ENCODE measurements around the gene LPCAT2. TPM values are rescaled to one million over a fixed set of nuclear protein-coding genes. Genes with fewer than 3 reads are reported as not detected.

LPCAT2 gene
- total RNA-seq (2022) (20.7 and 25.2 TPM in 2 replicates), Bru-seq, nascent RNA (percentile 67 among the genes with signal in this experiment), BruChase-seq, experiment 1, labeled RNA remaining after a 2-hour chase (percentile 66 among the genes with signal in this experiment), BruChase-seq, experiment 2, labeled RNA remaining after a 6-hour chase (percentile 71 among the genes with signal in this experiment)
- long read RNA-seq, full-length matches to known transcripts, result 13 of 25 reads
- long read RNA-seq, partial matches to known transcripts, result 3 of 25 reads
- long read RNA-seq, other reads (novel, unspliced or antisense), result 9 of 25 reads

GRCh38 chr16:55508941-55509931, at the start of gene LPCAT2:
TSS of gene LPCAT2 (plus strand) at chr16:55509072. CDS start at chr16:55509182, 110 bp downstream.
- peaks cover 15% of the 10 kb centered on the region for H3K4me1 Mint-ChIP-seq (ENCODE audit: low read depth, unreplicated experiment)
- Histone ChIP-seq H3K9me3 (peaks cover 7% of the 10 kb centered on the region), H3K4me3 (ENCODE audit: low read depth, low read length) (peak within 1 kb of the TSS; percentile 96), H3K4me1 (peaks cover 9% of the 10 kb centered on the region; the same call in 1 of the 2 replicates), H3K36me3 (ENCODE audit: control insufficient read depth, insufficient read depth, low read length) (no peaks in the 10 kb centered on the region), H3K27me3 (replicated peaks; ENCODE audit: control insufficient read depth, insufficient read depth, low read length) (no peaks in the 10 kb centered on the region)
- no peaks in the 10 kb centered on the region for H3K27me3 Mint-ChIP-seq (ENCODE audit: insufficient read depth, unreplicated experiment)
- POLR2A ChIA-PET, result interaction anchor here (0.8 kb wide), 1 partner anchor 14 kb away, joined by 3 read pairs; no protein-coding TSS in a partner anchor
- peaks cover 13% of the 10 kb centered on the region for H3K9me3 Mint-ChIP-seq (ENCODE audit: unreplicated experiment)
- peaks cover 6% of the 10 kb centered on the region for H3K36me3 Mint-ChIP-seq (ENCODE audit: insufficient read depth, unreplicated experiment)
- peak within 1 kb of the TSS; percentile 20 for H3K27ac Mint-ChIP-seq (ENCODE audit: unreplicated experiment)
- intact Hi-C loops (cut with micrococcal nuclease; ENCODE audit: unreplicated experiment), result loop anchor here (1.0 to 10.0 kb wide), 3 partner anchors 21 to 1016 kb away; partner anchors contain the start of gene BBS2
- BruUV-seq (replicated peaks), result no TSS peak
- peak in 1 of 2 experiments; percentile 3 for TF ChIP-seq CTCF (IDR thresholded peaks at IDR 0.05; ENCODE audit: insufficient read depth in 1 of 2, low read depth in 1 of 2, low read length in 1 of 2, severe bottlenecking in 1 of 2, unreplicated experiment in 1 of 2)
- CTCF ChIA-PET, result interaction anchor here (0.6 to 1.0 kb wide), 3 partner anchors 14 to 44 kb away, joined by 3 to 5 read pairs (median 3); no protein-coding TSS in a partner anchor
- peak; percentile 92 to 93 for DNase-seq
- peak within 1 kb of the TSS; percentile 80 for H3K4me3 Mint-ChIP-seq (ENCODE audit: unreplicated experiment)

DNA sequence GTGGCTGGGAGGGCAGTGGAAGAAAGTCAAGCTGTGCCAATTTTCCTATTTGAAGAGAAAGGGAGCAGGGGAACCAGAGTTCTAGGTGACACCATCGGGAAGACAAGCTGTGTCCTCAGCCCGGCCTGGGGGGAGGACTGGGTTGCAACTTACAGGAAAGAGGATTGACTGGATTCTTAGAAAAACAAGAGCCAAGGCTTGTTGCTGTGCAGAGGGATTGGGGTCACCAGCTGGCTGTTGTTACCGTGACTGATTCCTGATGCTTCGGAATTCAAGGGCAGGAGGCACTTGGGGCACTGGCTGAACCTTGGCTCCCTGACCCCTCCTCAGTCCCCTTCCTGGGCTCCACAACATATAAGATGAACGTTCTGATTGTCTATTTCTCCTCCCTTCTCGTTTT, 46.6 kb upstream of the LPCAT2 start:
- H3K4me3 ChIP-seq (ENCODE audit: low read depth, low read length), result no peak overlapping the region
- ChIA-PET CTCF (interaction anchor here (0.7 to 0.9 kb wide), 3 partner anchors 40 to 181 kb away, joined by 3 to 4 read pairs (median 3); no protein-coding TSS in a partner anchor), POLR2A (no interaction called here)
- no TSS peak for BruUV-seq (replicated peaks)
- no peaks in the 10 kb centered on the region for H3K36me3 Mint-ChIP-seq (ENCODE audit: insufficient read depth, unreplicated experiment)
- no peak for DNase-seq
- H3K9me3 ChIP-seq, result no peaks in the 10 kb centered on the region
- H3K27me3 ChIP-seq (replicated peaks; ENCODE audit: control insufficient read depth, insufficient read depth, low read length), result no peaks in the 10 kb centered on the region
- H3K36me3 ChIP-seq (ENCODE audit: control insufficient read depth, insufficient read depth, low read length), result no peaks in the 10 kb centered on the region
- peaks cover 12% of the 10 kb centered on the region for H3K4me1 Mint-ChIP-seq (ENCODE audit: low read depth, unreplicated experiment)
- intact Hi-C loops (cut with micrococcal nuclease; ENCODE audit: unreplicated experiment), result no loop called here
- H3K27ac Mint-ChIP-seq (ENCODE audit: unreplicated experiment), result peak overlapping the region; percentile 21
- H3K9me3 Mint-ChIP-seq (ENCODE audit: unreplicated experiment), result no peaks in the 10 kb centered on the region
- H3K27me3 Mint-ChIP-seq (ENCODE audit: insufficient read depth, unreplicated experiment), result no peaks in the 10 kb centered on the region
- TF ChIP-seq CTCF (IDR thresholded peaks at IDR 0.05; ENCODE audit: insufficient read depth in 1 of 2, low read depth in 1 of 2, low read length in 1 of 2, severe bottlenecking in 1 of 2, unreplicated experiment in 1 of 2), result no peak
- no peak overlapping the region for H3K4me3 Mint-ChIP-seq (ENCODE audit: unreplicated experiment)
- H3K4me1 ChIP-seq, result peaks cover 4% of the 10 kb centered on the region; the same call in 1 of the 2 replicates

GRCh38 chr16:55464375-55464774, 44.5 kb upstream of the LPCAT2 start:
- Histone ChIP-seq H3K4me3 (ENCODE audit: low read depth, low read length) (no peak overlapping the region), H3K27me3 (replicated peaks; ENCODE audit: control insufficient read depth, insufficient read depth, low read length) (no peaks in the 10 kb centered on the region), H3K4me1 (peaks cover 4% of the 10 kb centered on the region; the same call in 1 of the 2 replicates), H3K9me3 (no peaks in the 10 kb centered on the region), H3K36me3 (ENCODE audit: control insufficient read depth, insufficient read depth, low read length) (no peaks in the 10 kb centered on the region)
- no peak for DNase-seq
- BruUV-seq (replicated peaks), result no TSS peak
- Mint-ChIP-seq H3K4me3 (ENCODE audit: unreplicated experiment) (no peak overlapping the region), H3K27me3 (ENCODE audit: insufficient read depth, unreplicated experiment) (no peaks in the 10 kb centered on the region), H3K36me3 (ENCODE audit: insufficient read depth, unreplicated experiment) (no peaks in the 10 kb centered on the region), H3K9me3 (ENCODE audit: unreplicated experiment) (no peaks in the 10 kb centered on the region), H3K4me1 (ENCODE audit: low read depth, unreplicated experiment) (peaks cover 12% of the 10 kb centered on the region), H3K27ac (ENCODE audit: unreplicated experiment) (no peak overlapping the region)
- no peak for TF ChIP-seq CTCF (IDR thresholded peaks at IDR 0.05; ENCODE audit: insufficient read depth in 1 of 2, low read depth in 1 of 2, low read length in 1 of 2, severe bottlenecking in 1 of 2, unreplicated experiment in 1 of 2)
- intact Hi-C loops (cut with micrococcal nuclease; ENCODE audit: unreplicated experiment), result loop anchor here (2.0 kb wide), 1 partner anchor 378 kb away; no protein-coding TSS in a partner anchor
- CTCF ChIA-PET, result interaction anchor here (0.5 to 2.5 kb wide), 29 partner anchors 8 to 558 kb away, joined by 3 to 58 read pairs (median 4); partner anchors contain the start of gene CES1
- POLR2A ChIA-PET, result no interaction called here
